Measurements from ENCODE around the gene POU4F3.

POU4F3 gene

GRCh38 chr5:146329697-146330096, 8.9 kb upstream of the POU4F3 start:
- TF ChIP-seq FOXP2 (optimal IDR thresholded peaks at IDR 0.05; ENCODE audit: borderline replicate concordance, extremely low read depth, extremely low read length, insufficient read depth) (no peak), TAF1 (IDR thresholded peaks at IDR 0.05; ENCODE audit: borderline replicate concordance, insufficient read depth, low read length) (no peak), POLR2AphosphoS5 (IDR thresholded peaks at IDR 0.05; ENCODE audit: low read depth, low read length) (no peak), REST (IDR thresholded peaks at IDR 0.05; ENCODE audit: insufficient read depth in 1 of 2, low read depth in 2 of 2, low read length in 2 of 2) (no peak), SIN3A (IDR thresholded peaks at IDR 0.05; ENCODE audit: borderline replicate concordance, insufficient read depth, low read length) (no peak)

GRCh38 chr5:146331423-146331822, 7.2 kb upstream of the POU4F3 start:
- TF ChIP-seq POLR2AphosphoS5 (IDR thresholded peaks at IDR 0.05; ENCODE audit: low read depth, low read length) (no peak), SIN3A (IDR thresholded peaks at IDR 0.05; ENCODE audit: borderline replicate concordance, insufficient read depth, low read length) (no peak), FOXP2 (optimal IDR thresholded peaks at IDR 0.05; ENCODE audit: borderline replicate concordance, extremely low read depth, extremely low read length, insufficient read depth) (no peak), TAF1 (IDR thresholded peaks at IDR 0.05; ENCODE audit: borderline replicate concordance, insufficient read depth, low read length) (no peak)

GRCh38 chr5:146334074-146334533, 4.5 kb upstream of the POU4F3 start:
- TF ChIP-seq REST (IDR thresholded peaks at IDR 0.05; ENCODE audit: insufficient read depth in 1 of 2, low read depth in 2 of 2, low read length in 2 of 2), result no peak
- no peak for TF ChIP-seq FOXP2 (optimal IDR thresholded peaks at IDR 0.05; ENCODE audit: borderline replicate concordance, extremely low read depth, extremely low read length, insufficient read depth)
- TF ChIP-seq TAF1 (IDR thresholded peaks at IDR 0.05; ENCODE audit: borderline replicate concordance, insufficient read depth, low read length), result no peak

GRCh38 chr5:146336197-146336596, 2.4 kb upstream of the POU4F3 start:
- no peak for TF ChIP-seq SIN3A (IDR thresholded peaks at IDR 0.05; ENCODE audit: borderline replicate concordance, insufficient read depth, low read length)
- TF ChIP-seq TAF1 (IDR thresholded peaks at IDR 0.05; ENCODE audit: borderline replicate concordance, insufficient read depth, low read length), result no peak
- TF ChIP-seq REST (IDR thresholded peaks at IDR 0.05; ENCODE audit: insufficient read depth in 1 of 2, low read depth in 2 of 2, low read length in 2 of 2), result no peak
- no peak for TF ChIP-seq FOXP2 (optimal IDR thresholded peaks at IDR 0.05; ENCODE audit: borderline replicate concordance, extremely low read depth, extremely low read length, insufficient read depth)
- TF ChIP-seq POLR2AphosphoS5 (IDR thresholded peaks at IDR 0.05; ENCODE audit: low read depth, low read length), result no peak

GRCh38 chr5:146337264-146337904, 1.3 kb upstream of the POU4F3 start:
- TF ChIP-seq SIN3A (IDR thresholded peaks at IDR 0.05; ENCODE audit: borderline replicate concordance, insufficient read depth, low read length), result no peak

GRCh38 chr5:146337928-146338327, 711 bp upstream of the POU4F3 start:
- no peak for TF ChIP-seq FOXP2 (optimal IDR thresholded peaks at IDR 0.05; ENCODE audit: borderline replicate concordance, extremely low read depth, extremely low read length, insufficient read depth)
- TF ChIP-seq POLR2AphosphoS5 (IDR thresholded peaks at IDR 0.05; ENCODE audit: low read depth, low read length), result no peak
- no peak for TF ChIP-seq TAF1 (IDR thresholded peaks at IDR 0.05; ENCODE audit: borderline replicate concordance, insufficient read depth, low read length)
- TF ChIP-seq REST (IDR thresholded peaks at IDR 0.05; ENCODE audit: insufficient read depth in 1 of 2, low read depth in 2 of 2, low read length in 2 of 2), result no peak
- TF ChIP-seq SIN3A (IDR thresholded peaks at IDR 0.05; ENCODE audit: borderline replicate concordance, insufficient read depth, low read length), result no peak

Data from PFSK-1 (cell line).